Cardiac fibroblast (primary cell): ENCODE measurements around the gene PFKFB3.

Experiments used
- DNase-seq, 2 donors: peaks; one replicate each; pipeline versions ENCODE4 v3.0.0 to v3.0.0-alpha.2; 2010; ENCODE audit warnings: low read depth in 2 of 2
- H3K4me3 ChIP-seq, 2 donors: replicated peaks in 1 of 2; 1 replicate in 1 of 2; 2 replicates in 1 of 2; pipeline ENCODE4 v1.5.1; 2011; ENCODE audit warnings: low read depth in 2 of 2, low read length in 2 of 2, mild to moderate bottlenecking in 2 of 2, moderate library complexity in 1 of 2
- TF ChIP-seq, protein P1 (sequence below): IDR thresholded peaks from one replicate; pipeline ENCODE4 v1.5.1; 2011; ENCODE audit warnings: low read depth, mild to moderate bottlenecking, low read length, inconsistent platforms

Gene PFKFB3

DNA sequence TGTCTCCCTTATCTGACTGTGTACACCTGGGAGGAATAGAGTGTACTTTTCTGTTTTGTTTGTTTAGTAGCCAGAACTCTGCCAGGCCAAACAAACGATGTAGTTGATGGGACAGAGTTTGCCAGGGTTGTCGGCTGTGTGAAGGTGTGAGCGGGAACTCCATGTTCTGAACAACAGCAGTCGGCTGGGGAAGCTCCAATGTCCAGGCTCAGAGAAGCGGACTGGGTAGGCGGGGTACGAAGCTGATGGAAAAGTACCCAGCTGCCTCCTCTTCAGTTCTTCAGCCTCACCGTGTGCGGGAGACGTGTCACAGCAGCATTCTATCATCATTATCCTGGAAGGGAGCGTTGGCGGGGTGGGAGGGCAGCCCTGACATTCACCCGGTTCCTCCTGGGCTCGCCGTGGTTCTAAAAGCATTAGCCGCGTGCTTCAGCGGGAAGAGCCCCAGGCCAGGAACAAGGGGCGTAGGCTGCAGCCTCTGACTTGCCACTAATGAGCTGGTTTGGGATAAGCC lies 52.9 kb downstream of the PFKFB3 start:
- TF ChIP-seq, protein P1, sequence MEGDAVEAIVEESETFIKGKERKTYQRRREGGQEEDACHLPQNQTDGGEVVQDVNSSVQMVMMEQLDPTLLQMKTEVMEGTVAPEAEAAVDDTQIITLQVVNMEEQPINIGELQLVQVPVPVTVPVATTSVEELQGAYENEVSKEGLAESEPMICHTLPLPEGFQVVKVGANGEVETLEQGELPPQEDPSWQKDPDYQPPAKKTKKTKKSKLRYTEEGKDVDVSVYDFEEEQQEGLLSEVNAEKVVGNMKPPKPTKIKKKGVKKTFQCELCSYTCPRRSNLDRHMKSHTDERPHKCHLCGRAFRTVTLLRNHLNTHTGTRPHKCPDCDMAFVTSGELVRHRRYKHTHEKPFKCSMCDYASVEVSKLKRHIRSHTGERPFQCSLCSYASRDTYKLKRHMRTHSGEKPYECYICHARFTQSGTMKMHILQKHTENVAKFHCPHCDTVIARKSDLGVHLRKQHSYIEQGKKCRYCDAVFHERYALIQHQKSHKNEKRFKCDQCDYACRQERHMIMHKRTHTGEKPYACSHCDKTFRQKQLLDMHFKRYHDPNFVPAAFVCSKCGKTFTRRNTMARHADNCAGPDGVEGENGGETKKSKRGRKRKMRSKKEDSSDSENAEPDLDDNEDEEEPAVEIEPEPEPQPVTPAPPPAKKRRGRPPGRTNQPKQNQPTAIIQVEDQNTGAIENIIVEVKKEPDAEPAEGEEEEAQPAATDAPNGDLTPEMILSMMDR, result no peak
- no peak for DNase-seq
- no peak overlapping the region for H3K4me3 ChIP-seq

DNA sequence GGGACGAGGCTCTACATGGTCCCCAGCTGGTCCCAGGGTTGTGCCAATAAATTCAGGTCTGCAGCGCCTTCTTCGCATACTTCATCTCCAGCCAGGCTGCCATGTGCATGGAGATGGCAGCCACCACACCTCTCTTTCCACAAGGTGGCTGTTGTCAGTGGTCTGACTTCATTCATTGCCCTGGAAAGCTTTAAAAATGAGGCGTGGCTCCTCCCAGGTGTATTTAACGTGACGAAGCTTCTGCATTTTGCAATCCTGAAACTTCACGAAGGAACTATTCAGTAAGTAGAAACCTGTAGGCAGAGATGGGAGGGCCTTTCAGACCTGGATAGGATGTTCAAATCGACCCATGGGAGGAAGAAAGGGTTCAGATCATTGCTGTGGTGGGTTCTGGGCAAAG lies 53.7 kb downstream of the PFKFB3 start:
- no peak overlapping the region for H3K4me3 ChIP-seq
- TF ChIP-seq, protein P1, result no peak
- DNase-seq, result no peak

DNA sequence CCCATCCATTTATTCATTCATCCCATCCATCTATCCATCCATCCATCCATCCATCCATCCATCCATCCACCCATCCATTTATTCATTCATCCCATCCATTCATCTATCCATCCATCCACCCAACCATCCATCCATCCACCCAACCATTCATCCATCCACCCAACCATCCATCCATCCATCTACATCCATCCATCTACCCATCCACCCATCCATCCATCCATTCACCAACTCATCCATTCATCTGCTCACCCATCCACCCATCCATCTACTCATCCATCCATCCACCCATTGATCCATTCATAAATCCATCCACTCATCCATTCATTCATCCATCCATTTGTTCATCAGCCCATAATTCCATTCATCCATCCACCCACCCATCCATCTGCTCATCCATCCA lies 56.4 kb downstream of the PFKFB3 start:
- TF ChIP-seq, protein P1, result no peak
- no peak for DNase-seq
- no peak overlapping the region for H3K4me3 ChIP-seq

DNA sequence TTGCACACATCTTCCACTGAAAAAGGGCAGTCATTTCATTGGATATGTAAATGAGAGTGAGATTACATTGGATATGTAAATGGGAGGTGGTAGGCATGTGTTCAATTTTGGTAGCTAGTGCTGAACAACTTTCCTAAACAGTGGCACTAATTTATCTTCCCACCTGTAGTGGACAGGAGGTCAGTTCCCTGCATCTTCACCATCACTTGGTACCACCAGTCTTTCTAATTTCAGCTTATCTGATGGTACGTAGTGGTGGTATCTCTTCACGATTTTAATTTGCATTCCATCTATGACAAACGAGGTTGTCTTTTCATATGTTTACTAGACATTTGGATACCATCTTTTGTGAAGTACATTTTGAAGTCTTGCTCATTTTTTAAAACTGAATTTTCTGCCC lies 58.1 kb downstream of the PFKFB3 start:
- no peak for DNase-seq
- TF ChIP-seq, protein P1, result no peak
- no peak overlapping the region for H3K4me3 ChIP-seq

DNA sequence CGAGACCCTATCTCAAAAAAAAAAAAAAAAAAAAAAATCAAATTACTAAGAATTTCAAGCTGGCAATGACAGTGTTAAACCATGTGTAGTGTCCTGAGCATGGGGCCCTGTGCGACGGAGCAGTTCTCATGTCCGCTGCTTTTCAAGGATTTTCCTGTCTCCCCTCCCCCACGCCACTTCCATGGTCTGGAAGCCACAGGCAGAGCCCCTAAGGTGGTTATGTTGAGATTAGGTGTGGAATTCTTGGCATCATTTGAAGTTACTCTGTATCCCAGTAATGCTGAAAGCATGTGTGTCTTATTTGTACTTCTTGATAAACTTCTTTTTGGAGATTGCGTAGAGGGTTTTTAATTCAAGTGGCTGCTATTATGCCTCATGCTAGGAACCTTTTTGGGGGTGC lies 65.2 kb downstream of the PFKFB3 start:
- TF ChIP-seq, protein P1, result no peak
- DNase-seq, result no peak
- H3K4me3 ChIP-seq, result no peak overlapping the region

DNA sequence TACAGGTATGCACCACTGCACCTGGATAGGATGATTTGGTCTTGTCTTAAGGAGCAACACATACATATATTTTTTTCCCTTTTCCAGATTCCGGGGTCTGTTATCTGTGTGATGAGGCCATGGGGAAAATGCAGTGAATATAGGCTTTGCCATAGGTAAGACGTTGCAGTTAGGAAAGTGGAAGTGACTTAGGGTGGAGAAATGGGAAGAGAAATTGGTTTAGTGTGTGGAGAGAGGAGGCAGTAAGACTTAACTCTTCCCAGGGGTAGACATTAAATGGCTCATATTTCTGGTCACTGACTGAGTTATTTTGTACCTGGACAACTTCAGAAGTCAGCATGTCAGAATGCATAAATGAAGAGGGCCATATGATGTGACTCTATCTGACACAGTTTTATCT lies 66.7 kb downstream of the PFKFB3 start:
- no peak for DNase-seq
- H3K4me3 ChIP-seq, result no peak overlapping the region
- TF ChIP-seq, protein P1, result no peak
